GM12874 (cell line): ENCODE measurements around the gene CKLF.

Experiments used
- CTCF ChIP-seq: IDR thresholded peaks from 2 replicates; pipeline ENCODE4 v1.5.1; 2011; ENCODE audit warnings: low read depth, mild to moderate bottlenecking, control low read depth, low read length, moderate library complexity; ENCODE audit not compliant: insufficient read depth

CKLF gene

DNA sequence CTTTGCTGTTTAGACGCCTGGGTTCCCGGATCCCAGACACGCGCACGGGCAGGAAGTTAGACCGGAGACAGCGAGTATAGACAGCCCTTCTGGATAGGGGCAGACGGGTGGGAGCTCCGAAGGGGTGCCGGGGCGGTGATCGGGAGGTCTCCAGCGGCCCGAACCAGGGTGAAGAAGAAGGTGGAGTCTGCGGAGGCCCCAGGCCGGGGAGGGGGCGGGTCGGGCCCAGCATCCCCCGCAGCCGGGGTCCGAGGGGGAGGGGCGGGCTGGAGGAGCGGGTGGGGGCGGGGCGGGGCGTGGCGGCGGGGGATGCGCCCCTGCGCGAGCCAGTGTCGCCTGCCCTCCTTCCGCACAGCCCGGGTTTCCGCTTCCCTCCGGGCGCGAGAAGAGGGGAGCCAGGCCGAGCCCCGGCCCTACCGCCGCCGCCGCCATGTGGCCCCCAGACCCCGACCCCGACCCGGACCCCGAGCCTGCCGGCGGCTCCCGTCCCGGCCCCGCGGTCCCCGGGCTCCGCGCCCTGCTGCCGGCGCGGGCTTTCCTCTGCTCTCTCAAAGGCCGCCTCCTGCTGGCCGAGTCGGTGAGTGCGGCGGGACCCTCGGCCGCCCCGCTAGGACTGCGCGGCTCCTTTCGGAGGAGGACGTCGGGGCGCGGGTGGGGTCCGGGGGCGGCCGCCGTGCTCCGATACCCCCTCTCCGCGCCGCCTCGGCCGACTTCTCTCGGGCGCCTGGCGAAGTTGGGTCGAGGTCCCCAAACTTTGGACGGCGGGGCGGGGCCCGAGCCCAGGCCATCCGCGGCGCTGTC lies 52.2 kb downstream of the CKLF start, which contains the start of gene CMTM3:
Gene CMTM3, plus strand, starts transcription at position 329 of the 801 bp plus-strand sequence. Its CDS starts 102 bp downstream, at position 431.
- peak; percentile 78 for TF ChIP-seq CTCF

DNA sequence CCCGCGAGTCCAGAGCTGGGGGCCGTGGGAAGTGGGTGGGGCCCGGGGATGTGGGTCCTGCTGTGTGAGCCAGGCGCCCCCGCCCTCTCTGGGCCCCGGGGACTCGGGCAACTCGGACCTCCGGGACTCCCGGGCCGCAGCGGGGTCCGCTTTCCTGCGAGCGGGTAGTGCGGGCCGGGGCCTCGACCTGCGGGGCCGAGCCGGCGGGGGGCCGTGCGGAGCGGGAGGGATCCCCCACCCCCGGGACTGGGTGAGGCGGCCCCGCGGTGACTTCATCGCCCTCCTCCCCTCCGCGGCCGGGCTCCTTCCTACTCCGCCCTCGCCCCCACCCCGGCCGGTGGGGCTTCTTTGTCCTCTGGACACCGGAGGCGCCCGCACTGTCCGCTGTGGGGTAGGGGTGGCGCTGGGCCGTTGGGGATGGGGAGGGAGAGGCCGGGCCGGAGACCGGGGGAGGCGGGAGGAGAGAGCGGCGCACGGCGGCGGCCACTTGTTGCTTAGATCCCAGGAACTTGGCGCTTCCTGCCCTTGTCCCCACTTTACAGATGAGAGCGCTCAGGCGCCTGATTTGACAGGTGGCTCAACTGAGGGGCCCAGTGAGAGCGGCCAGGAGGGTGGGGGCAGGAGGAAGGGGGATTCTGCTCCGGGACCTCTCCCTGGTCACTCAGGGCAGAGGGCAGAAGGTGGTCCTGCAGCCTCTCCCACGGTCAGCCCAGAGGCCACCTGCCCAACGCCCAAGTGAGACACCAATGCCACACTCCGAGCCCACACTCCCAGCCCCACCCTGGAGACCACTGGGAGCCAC lies 53.0 kb downstream of the CKLF start:
- no peak for TF ChIP-seq CTCF

- TF ChIP-seq CTCF, result no peak
Measured at GRCh38 chr16:66605979-66606751, 53.8 kb downstream of the CKLF start.

GRCh38 chr16:66608241-66609138 lies 56.1 kb downstream of the CKLF start:
- TF ChIP-seq CTCF, result peak; percentile 92

DNA sequence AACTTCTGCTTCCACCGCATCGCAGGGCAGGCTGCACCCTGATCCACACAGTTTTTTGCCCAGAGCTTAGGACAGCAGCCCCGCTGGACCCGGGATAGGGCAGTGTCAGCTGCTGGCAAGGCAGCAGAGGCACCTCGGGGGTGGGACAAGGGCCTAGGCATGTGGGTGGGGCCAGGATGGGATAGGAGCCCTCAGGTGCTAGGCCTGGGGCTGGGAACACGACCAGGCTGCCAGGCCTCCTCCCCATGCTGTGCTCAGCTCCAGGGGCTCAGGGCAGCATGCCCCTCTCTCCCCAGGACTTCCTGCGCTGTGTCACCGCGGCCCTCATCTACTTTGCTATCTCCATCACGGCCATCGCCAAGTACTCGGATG lies 56.7 kb downstream of the CKLF start:
- TF ChIP-seq CTCF, result no peak

- TF ChIP-seq CTCF, result no peak
Measured at GRCh38 chr16:66610111-66610820, 57.9 kb downstream of the CKLF start.
